RKO (cell line): ENCODE data around the gene IRF4.

Experiments
- DNase-seq: peaks from one replicate; pipeline ENCODE4 v3.0.0-alpha.2; 2016; ENCODE audit warnings: low spot score

The IRF4 gene

DNA sequence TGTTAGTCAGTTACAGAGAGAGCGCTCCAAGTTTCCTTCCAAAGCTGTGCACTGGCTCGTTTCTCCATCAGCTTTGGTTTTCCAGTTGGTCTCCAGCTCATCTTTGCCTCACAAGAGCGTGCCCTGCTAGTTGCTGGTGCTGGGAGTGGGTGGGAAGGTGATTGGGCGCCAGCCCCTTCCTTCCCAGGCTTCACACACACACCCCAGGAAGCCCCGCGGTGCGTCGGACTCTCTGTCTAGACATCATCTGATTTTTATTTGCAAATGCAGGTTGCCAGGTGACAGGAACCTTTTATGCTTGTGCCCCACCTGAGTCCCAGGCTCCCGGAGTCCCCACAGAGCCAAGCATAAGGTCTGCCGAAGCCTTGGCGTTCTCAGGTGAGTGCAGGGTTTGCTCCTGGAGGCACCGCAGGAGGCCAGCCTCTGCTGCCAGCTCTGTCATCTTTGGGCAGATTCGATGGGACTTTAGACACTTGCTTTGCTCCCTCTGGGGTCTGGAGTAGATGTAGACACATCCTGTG lies 7.1 kb downstream of the IRF4 start:
- no peak for DNase-seq

- DNase-seq = no peak
Observed at GRCh38 chr6:399785-400534, 8.4 kb downstream of the IRF4 start.

DNA sequence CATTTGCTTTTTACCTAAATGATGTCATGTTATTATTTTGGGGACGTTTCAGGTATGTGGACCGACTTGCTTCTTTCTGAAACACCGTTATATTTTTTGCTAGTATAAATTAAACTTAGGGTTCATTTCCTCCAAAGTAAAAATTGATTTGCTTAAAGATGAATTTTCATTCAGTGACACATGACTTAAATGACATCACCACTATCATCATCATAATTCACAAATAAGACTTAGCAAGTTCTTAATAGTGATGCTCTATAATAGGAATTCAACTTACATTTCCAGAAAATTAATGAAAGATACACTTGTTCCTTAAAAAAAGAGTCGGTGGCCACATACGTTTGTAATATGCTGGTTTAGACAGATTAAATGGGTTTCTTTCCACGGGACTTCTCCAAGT lies 9.3 kb downstream of the IRF4 start:
- DNase-seq = no peak

GRCh38 chr6:401239-401993 lies 9.9 kb downstream of the IRF4 start:
- no peak for DNase-seq

DNA sequence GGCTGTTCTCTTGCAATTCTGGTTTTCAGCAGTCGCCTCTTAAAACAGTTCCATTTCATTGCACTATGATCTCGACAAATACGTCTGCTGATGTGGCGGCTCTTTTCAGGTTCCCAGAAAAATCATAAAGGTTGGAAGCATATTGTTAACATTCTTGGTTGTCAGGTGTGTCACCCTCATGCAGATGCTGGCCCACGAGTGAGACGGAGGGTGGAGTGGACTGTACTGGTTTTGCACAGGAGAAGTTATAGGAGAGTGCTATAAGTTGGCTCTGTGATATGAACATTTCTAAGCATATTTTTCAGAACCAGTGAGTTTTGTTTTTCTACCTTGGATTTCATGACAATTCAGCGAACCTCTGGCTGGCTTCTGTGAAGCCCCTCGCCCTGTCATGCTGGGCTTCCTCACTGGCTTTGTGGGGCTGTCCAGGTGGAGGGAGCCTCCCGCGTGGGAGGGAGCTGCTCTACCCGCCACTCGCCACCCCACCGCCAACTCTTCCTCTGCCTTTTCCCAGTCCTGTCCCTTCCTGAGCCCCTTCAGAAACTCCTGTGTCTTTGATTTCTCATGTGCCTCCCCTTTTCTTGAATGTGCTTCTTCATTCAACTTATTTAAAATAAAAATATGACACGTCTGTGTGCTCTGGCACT lies 10.6 kb downstream of the IRF4 start:
- DNase-seq = no peak

- DNase-seq = no peak
Observed at GRCh38 chr6:402901-403658, 11.5 kb downstream of the IRF4 start.

DNA sequence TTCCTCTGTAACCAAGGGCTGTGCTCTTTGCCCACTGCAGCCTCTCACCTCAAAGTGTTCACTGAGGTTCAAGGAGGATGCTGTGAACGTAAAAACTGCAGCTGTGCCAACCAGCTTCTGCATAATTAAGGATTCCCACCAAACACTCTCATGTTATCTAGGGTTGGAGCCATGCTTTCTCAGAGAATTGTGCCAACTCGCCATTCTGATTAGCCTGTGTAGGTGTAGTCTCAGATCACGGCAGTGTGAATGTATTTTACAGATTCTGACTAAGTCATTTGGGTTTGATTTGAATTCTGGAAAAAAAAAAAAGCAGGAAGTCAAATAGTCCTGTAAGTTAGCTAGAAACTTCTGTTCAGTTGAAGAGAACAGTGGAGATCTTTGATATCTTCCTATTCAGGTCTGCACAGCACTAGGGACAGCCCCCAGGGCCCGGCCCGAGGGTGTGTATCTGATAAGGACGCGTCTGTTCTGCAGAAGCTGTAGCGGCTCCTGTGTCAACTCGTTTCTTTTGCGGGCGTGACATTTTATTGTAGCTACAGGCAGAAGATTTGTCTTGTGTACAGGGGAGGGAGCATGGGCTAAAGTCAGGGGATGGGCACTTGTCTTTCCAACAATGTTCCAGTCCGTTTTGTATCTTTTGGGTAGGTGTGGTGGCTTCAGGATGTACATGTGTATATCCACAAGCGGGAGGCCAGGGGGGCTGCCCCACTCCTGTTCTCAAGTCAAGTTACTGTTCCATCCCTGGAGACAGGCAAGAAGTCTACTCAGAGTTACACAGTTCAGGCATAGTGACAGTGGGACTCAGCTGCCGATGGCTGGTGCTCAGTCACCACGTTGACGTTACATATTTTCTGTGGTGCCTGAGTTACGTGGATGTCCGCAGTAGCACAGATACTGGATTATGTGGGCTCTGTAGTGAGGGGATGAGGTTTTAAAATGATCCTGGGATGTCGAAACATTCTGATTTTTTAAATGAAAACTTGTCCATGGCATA lies 12.4 kb downstream of the IRF4 start:
- DNase-seq = no peak

- no peak for DNase-seq
Observed at GRCh38 chr6:404685-405423, 13.3 kb downstream of the IRF4 start.

DNA sequence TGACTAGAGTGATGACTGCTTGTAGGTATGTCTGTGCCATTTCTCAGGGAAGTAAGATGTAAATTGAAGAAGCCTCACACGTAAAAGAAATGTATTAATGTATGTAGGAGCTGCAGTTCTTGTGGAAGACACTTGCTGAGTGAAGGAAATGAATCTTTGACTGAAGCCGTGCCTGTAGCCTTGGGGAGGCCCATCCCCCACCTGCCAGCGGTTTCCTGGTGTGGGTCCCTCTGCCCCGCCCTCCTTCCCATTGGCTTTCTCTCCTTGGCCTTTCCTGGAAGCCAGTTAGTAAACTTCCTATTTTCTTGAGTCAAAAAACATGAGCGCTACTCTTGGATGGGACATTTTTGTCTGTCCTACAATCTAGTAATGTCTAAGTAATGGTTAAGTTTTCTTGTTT lies 16.6 kb downstream of the IRF4 start:
- no peak for DNase-seq

DNA sequence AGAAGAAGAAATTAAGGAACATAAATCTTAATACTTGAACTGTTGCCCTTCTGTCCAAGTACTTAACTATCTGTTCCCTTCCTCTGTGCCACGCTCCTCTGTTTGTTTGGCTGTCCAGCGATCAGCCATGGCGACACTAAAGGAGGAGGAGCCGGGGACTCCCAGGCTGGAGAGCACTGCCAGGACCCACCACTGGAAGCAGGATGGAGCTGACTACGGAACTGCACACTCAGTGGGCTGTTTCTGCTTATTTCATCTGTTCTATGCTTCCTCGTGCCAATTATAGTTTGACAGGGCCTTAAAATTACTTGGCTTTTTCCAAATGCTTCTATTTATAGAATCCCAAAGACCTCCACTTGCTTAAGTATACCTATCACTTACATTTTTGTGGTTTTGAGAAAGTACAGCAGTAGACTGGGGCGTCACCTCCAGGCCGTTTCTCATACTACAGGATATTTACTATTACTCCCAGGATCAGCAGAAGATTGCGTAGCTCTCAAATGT lies 17.1 kb downstream of the IRF4 start:
- DNase-seq = peak; percentile 11

DNA sequence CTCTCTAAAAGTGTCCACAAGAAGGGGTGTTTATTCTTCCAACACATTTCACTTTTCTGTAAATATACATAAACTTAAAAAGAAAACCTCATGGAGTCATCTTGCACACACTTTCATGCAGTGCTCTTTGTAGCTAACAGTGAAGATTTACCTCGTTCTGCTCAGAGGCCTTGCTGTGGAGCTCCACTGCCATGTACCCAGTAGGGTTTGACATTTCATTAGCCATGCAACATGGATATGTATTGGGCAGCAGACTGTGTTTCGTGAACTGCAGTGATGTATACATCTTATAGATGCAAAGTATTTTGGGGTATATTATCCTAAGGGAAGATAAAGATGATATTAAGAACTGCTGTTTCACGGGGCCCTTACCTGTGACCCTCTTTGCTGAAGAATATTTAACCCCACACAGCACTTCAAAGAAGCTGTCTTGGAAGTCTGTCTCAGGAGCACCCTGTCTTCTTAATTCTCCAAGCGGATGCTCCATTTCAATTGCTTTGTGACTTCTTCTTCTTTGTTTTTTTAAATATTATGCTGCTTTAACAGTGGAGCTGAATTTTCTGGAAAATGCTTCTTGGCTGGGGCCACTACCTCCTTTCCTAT lies 17.9 kb downstream of the IRF4 start:
- DNase-seq = no peak

GRCh38 chr6:410555-411395 lies 19.2 kb downstream of the IRF4 start:
- DNase-seq = no peak

DNA sequence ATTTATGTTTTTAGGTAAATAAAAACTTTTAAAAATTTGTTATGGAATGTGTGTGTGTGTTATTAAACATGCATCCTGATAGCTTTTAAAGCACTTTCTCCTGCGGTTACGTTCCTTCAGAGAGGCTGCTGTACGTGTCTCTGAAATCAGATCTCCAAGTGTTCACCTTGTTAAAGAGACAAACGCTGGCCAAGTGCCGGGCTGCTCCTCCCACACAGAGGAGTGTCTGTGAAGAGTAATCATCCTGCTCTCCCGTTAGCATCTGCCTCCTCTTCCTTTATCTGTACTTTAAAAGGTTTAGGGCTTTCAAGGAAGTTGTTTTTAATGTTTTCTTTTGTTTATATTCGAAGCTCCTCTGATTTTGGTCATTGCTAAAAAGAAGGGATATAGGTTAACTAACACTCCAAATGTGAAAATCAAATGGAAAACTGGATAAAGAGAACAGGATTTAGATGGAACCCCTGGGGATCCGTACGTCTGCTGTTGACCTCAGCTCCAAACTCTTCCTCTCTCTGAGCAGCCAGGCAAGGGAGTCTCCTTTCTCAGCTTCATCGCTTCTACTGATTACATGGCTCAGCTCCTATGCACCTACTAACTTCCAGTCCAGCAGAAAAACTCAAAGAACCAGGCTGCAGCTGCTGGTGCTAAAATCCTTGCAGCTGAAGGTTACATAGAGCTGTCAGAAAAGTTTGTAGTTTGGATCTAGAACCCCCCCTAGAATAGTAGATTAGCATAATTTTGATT lies 20.0 kb downstream of the IRF4 start:
- no peak for DNase-seq

DNA sequence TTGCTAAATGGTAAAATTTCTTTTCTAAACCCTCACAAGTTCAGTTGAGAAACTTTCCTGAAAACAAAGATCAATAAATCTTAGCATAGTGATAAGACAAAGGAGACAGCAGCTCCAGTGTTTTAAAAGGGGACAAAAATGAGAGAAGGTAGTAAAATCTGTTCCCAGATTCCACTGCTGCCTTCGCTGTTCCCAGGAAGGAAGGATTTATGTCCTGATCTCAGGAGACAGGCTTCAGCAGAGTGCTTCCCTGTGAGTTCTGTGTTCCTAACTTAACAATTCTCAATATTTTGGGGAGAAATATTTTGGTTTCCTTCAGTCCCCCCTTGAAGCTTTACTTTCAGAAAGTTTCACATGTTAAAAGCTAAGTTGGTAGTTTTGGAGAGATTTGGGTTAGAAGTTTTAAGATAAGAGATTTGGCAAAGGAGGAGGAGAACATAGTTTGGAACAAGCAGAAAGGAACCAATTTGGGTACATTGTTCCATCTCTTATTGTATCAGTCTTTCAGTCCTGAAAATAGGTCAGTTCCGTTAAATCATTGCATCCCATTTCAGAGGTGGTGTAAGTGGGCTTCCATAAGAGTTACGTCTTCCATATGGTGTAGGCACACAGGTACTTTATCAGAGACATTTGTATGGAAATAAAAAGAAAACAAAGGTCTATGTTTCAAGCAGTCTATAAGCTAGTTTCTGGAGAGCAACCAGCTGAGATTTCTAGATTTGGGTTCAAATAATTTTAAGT lies 20.8 kb downstream of the IRF4 start:
- DNase-seq = no peak

- DNase-seq = no peak
Observed at GRCh38 chr6:414447-414846, 22.9 kb downstream of the IRF4 start.

DNA sequence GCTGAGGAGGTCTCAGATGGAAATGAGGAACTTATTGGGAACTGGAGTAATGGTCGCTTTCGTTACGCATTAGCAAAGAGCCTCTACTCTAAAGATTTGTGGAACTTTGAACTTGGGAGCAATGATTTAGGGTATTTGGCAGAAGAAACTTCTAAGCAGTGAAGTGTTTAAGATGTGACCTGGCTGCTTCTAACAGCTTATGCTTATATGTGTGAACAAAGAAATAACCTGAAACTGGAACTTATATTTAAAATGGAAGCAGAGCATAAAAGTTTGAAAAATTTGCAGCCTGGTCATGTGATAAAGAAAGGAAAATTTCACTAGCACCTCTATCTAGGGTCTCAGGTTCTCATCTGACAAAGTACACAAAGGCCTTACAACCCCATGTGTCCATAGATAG lies 23.5 kb downstream of the IRF4 start:
- no peak for DNase-seq

DNA sequence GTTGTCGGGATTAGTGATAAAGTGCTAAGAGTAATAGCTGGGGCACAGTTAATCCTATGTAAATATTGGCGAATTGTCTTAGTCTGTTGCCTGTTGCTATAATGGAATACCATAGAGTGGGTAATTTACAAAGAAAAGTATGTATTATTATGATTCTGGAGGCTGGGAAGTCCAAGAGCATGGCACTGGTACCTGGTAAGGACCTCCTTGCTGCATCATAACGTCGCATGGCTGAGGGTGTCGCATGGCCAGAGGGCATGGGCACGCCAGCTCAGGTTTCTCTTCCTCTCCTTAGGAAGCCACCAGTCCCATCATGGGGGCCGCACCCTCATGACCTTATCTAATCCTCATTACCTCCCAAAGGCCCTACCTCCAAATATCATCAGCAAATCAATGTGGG lies 29.7 kb downstream of the IRF4 start:
- DNase-seq = no peak
